Measurements from ENCODE around the gene LST1.

LST1 gene

GRCh38 chr6:31573239-31574105 lies 12.6 kb upstream of the LST1 start:
- H3K9me3 ChIP-seq (ENCODE audit: severe bottlenecking), result no peaks in the 10 kb centered on the region
- DNase-seq (ENCODE audit: low spot score) (no peak), ATAC-seq (ENCODE audit: low read depth) (no peak)
- no peak overlapping the region for H3K27ac ChIP-seq (ENCODE audit: poor library complexity, severe bottlenecking)
- H3K36me3 ChIP-seq (ENCODE audit: low read depth), result no peaks in the 10 kb centered on the region
- H3K4me1 ChIP-seq (ENCODE audit: insufficient read depth, poor library complexity, severe bottlenecking), result peaks cover 6% of the 10 kb centered on the region
- H3K4me3 ChIP-seq (ENCODE audit: severe bottlenecking), result no peak overlapping the region
- no peak for TF ChIP-seq CTCF (IDR thresholded peaks at IDR 0.05; ENCODE audit: poor library complexity, severe bottlenecking)
- H3K27me3 ChIP-seq (ENCODE audit: insufficient read depth, poor library complexity, severe bottlenecking), result no peaks in the 10 kb centered on the region

DNA sequence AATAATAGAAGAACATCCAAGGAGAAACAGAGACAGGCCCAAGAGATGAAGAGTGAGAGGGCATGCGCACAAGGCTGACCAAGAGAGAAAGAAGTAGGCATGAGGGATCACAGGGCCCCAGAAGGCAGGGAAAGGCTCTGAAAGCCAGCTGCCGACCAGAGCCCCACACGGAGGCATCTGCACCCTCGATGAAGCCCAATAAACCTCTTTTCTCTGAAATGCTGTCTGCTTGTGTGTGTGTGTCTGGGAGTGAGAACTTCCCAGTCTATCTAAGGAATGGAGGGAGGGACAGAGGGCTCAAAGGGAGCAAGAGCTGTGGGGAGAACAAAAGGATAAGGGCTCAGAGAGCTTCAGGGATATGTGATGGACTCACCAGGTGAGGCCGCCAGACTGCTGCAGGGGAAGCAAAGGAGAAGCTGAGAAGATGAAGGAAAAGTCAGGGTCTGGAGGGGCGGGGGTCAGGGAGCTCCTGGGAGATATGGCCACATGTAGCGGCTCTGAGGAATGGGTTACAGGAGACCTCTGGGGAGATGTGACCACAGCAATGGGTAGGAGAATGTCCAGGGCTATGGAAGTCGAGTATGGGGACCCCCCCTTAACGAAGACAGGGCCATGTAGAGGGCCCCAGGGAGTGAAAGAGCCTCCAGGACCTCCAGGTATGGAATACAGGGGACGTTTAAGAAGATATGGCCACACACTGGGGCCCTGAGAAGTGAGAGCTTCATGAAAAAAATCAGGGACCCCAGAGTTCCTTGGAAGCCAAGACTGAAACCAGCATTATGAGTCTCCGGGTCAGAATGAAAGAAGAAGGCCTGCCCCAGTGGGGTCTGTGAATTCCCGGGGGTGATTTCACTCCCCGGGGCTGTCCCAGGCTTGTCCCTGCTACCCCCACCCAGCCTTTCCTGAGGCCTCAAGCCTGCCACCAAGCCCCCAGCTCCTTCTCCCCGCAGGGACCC lies 11.7 kb upstream of the LST1 start:
- peaks cover 12% of the 10 kb centered on the region for H3K4me1 ChIP-seq (ENCODE audit: insufficient read depth, poor library complexity, severe bottlenecking)
- no peaks in the 10 kb centered on the region for H3K36me3 ChIP-seq (ENCODE audit: low read depth)
- no peak for TF ChIP-seq CTCF (IDR thresholded peaks at IDR 0.05; ENCODE audit: poor library complexity, severe bottlenecking)
- no peak for DNase-seq (ENCODE audit: low spot score)
- H3K27me3 ChIP-seq (ENCODE audit: insufficient read depth, poor library complexity, severe bottlenecking), result no peaks in the 10 kb centered on the region
- H3K9me3 ChIP-seq (ENCODE audit: severe bottlenecking), result no peaks in the 10 kb centered on the region
- H3K27ac ChIP-seq (ENCODE audit: poor library complexity, severe bottlenecking), result no peak overlapping the region
- no peak overlapping the region for H3K4me3 ChIP-seq (ENCODE audit: severe bottlenecking)
- no peak for ATAC-seq (ENCODE audit: low read depth)

GRCh38 chr6:31575335-31575901 lies 10.7 kb upstream of the LST1 start, which contains the start of gene TNF:
TNF (plus strand) TSS chr6:31575565; CDS start chr6:31575742, 177 bp downstream.
- peaks cover 12% of the 10 kb centered on the region for H3K4me1 ChIP-seq (ENCODE audit: insufficient read depth, poor library complexity, severe bottlenecking)
- no peaks in the 10 kb centered on the region for H3K9me3 ChIP-seq (ENCODE audit: severe bottlenecking)
- TF ChIP-seq CTCF (IDR thresholded peaks at IDR 0.05; ENCODE audit: poor library complexity, severe bottlenecking), result no peak
- no peak within 1 kb of the TSS for H3K4me3 ChIP-seq (ENCODE audit: severe bottlenecking)
- no peaks in the 10 kb centered on the region for H3K36me3 ChIP-seq (ENCODE audit: low read depth)
- no peak within 1 kb of the TSS for H3K27ac ChIP-seq (ENCODE audit: poor library complexity, severe bottlenecking)
- H3K27me3 ChIP-seq (ENCODE audit: insufficient read depth, poor library complexity, severe bottlenecking), result no peaks in the 10 kb centered on the region
- DNase-seq (ENCODE audit: low spot score) (no peak), ATAC-seq (ENCODE audit: low read depth) (no peak)

- no peak for ATAC-seq (ENCODE audit: low read depth)
- H3K9me3 ChIP-seq (ENCODE audit: severe bottlenecking), result no peaks in the 10 kb centered on the region
- TF ChIP-seq CTCF (IDR thresholded peaks at IDR 0.05; ENCODE audit: poor library complexity, severe bottlenecking), result no peak
- H3K27ac ChIP-seq (ENCODE audit: poor library complexity, severe bottlenecking), result no peak overlapping the region
- H3K4me1 ChIP-seq (ENCODE audit: insufficient read depth, poor library complexity, severe bottlenecking), result peaks cover 12% of the 10 kb centered on the region
- H3K36me3 ChIP-seq (ENCODE audit: low read depth), result no peaks in the 10 kb centered on the region
- no peaks in the 10 kb centered on the region for H3K27me3 ChIP-seq (ENCODE audit: insufficient read depth, poor library complexity, severe bottlenecking)
- no peak for DNase-seq (ENCODE audit: low spot score)
- H3K4me3 ChIP-seq (ENCODE audit: severe bottlenecking), result no peak overlapping the region
Observed at GRCh38 chr6:31575952-31576685, 10.0 kb upstream of the LST1 start.
